GM18951 (cell line): Measurements from ENCODE around the gene ZAP70.

Experiments used
- POLR2A ChIP-seq: IDR thresholded peaks from 4 replicates; pipeline ENCODE4 v1.6.1; 2011; ENCODE audit warnings: mild to moderate bottlenecking; ENCODE audit not compliant: insufficient read length, insufficient read depth; ENCODE audit errors: extremely low read depth
- in situ Hi-C: fragments of 300-500 bp; cut with MboI; formaldehyde crosslinking; loops from one replicate; pipeline ENCODE4 v1.12.0; 2022; ENCODE audit warnings: low sequenced_read_pairs, mixed read lengths, inconsistent platforms; ENCODE audit not compliant: unreplicated experiment

Gene ZAP70

DNA sequence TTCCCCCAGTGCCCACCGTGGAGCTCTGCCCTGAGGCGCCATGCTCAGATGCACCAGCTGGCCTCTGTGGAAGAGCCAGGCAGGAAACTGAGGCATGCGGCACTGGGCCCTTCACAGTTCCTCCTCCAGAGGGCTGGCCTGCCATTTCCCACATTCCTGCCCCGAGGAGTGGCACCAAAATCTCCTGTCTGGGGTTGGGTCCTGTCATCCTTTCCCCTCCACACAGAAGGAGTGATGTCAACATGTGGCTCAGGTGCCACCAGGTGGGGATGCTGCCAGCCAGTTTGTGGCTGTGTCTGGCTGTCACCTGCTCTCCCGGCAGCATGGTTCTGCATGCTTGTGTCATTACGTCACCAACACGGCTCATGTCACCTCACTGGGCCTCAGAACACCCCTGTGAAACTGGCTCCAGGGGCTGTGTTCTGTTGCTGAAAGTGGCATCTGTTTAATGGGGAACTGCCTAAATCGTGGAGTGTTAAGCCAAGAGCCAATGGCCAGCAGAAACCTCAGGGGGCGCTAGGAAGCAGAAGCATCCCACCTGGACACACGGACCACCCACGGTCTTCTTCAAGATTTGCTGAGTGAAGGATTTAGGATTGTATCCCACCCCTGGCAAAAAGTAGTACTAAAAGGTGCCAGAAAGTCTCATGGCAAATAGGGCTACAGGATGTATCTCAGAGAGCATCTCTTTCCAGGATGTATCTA is 51.3 kb downstream of the ZAP70 start:
- in situ Hi-C loops = no loop called here
- no peak for TF ChIP-seq POLR2A

DNA sequence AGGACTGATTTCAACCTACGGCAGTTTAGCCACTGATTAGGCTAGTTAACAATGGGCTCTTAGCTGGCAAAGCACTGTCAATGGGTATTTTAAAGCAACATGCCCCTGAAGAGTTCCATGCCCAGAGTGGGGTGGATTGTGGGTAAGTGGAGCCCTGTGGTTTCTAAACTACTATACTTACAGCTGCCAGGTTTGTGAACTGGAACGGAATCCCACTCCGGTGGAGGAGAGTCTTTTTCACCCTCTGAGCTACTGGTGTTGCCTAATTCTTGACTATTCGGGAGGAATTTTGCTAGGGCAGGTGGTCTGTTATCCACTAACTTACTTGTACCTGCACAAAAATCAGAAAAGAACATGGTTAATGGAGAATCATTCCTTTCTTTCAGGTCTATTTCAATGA is 52.6 kb downstream of the ZAP70 start:
- in situ Hi-C loops = no loop called here
- no peak for TF ChIP-seq POLR2A

DNA sequence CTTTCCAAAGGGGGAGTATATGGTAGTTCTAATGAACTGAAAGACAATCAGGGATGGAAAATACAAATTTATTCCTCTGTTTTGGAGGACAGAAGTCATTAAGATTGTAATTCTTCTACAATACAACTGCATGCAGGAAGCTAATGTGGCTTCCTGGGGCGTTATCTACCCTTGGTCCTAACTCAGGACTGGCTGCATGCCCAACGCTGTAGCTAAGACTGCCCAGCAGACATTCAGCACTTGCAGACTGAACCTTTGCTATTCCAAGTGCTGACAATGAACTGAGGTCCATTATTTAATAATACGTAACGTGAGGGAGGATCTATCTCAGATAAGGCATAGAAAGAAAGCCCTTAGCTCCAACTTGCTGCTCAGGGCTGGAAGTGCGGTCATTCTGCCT is 53.2 kb downstream of the ZAP70 start:
- in situ Hi-C loops = no loop called here
- TF ChIP-seq POLR2A = no peak

DNA sequence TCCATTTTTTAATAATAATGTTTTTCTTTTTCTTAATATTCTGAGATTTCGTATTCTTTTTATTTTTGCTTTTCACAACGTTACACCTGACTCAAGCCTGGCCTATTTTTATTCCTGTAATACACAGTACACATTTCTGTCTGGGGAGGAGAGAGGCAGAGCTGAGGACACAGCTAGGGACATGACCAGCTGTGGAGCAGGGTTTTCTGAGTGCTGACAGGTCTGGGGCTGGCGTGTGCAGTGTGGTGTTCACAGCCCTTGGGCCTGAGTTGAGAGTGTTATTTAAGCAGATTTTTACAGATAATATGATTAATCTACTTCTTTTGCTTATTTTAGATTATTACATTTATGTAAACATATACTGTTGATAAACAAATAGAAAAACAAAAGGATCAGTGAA is 55.9 kb downstream of the ZAP70 start:
- in situ Hi-C loops = no loop called here
- no peak for TF ChIP-seq POLR2A

DNA sequence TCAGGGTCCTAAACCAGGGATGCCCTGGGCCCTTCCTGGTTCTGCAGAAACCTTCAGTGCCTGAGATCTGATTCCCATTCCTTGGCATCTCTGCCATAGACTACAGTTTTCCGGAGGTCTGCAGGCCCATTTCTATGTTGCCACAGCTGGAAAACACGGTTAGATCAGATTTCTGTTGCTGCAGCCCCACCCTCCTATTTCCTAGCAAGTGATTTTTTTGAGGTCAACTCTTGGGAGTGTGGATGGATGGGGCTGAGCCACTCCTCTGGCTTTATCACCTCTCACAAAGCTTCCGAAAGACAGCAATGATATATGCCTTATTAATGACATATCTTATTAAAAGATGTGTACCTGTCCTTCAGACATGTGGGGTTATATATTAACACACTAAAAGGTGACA is 56.3 kb downstream of the ZAP70 start:
- in situ Hi-C loops = no loop called here

DNA sequence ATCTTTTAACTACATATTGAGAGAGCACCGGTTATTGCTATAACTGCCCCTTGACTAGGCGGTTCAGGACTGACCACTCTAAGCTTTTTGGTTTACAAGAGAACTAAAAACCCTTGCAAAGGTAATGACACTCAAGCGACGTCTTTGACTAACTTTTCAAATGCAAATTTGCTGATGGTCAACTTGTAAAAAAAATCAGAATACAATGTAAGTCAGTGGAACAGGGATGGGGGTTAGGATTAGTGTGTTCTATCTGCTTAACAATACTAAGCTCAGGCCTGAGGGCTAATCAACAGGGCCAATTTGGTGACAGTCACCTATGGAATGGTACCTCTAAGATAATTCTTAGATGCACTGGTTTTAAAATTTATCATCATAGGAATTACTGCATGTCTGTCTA is 57.1 kb downstream of the ZAP70 start:
- no peak for TF ChIP-seq POLR2A
- in situ Hi-C loops = no loop called here

More for the DNA sequence above, 56.3 kb downstream of the ZAP70 start:
- TF ChIP-seq POLR2A = no peak

DNA sequence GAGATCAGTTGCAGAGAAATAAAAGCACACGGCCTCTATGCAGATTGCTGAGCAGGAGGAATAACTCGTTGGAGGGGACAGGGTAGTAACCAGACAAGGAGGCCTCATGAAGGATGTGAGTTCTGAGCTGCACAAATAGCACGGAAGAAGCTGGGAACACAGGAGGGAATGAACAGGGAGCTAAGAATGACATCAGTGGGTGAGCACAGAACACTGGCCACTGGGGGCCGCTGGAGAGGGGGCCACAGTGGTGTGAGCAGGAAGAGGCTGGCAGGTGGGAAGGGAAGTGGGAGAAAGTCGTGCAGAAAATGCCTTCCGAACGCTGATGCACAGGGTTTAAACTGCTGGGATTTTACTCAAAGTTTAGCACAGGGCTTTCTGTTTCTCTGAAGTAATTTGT is 61.0 kb downstream of the ZAP70 start:
- no peak for TF ChIP-seq POLR2A
- in situ Hi-C loops = no loop called here

DNA sequence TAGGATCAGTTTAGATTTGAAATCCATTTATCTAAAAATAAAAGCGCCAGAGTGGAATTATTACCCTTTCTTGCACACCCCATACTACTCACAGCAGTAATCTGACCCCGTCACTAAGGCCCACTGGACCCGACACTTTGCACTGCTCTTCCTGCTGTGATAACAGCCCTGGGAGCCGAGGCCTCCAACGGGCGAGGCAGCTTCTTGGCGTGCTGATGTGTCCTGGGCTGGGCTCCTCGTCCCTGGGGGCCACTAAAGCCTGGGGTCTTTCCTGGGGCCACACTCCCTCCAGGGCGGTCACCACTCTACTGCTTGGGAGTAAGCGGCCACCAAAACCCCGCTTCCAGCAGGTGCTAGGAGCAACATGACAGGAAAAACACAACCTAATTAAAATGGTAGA is 61.7 kb downstream of the ZAP70 start:
- in situ Hi-C loops = no loop called here
- TF ChIP-seq POLR2A = no peak

DNA sequence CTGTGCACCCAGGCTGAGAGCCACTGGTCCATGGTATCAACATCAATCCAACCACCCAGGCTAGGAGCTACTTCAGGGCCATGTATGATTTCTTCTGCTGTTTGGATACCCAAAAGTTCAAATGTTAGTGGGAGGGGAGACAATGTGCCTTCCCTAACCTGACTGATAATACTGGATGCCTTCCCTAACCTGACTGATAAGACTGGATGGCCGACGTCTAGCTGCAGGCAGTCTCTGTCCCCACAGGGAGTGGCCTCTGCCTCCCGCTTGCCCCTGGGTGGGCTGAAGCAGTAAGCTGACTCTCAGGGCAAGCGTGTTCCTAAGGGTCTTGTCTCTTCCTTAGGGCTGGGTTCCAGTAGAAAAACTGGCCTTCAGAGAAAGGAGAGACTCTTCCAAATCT is 65.8 kb downstream of the ZAP70 start:
- no peak for TF ChIP-seq POLR2A

DNA sequence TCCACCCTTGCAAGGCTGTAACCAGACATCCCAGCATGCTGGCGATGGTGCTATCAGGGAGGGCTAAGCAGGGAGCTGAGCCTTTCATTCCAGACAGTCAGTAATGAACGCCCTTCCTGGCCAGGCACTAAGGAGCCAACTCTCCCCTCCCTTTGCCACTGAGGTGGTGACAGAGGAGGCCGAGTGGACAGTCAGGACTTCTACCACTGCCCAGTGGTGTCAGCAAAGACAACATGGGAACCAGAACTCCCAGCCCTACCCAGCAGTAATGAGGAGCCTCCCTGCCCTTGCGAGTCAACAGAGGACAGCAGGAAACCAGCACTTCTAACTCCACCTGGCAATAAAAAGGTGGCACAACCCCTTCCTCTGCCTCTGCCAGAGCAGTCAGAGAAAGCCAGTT is 68.6 kb downstream of the ZAP70 start:
- in situ Hi-C loops = no loop called here
- TF ChIP-seq POLR2A = no peak

More for the DNA sequence above, 65.8 kb downstream of the ZAP70 start:
- in situ Hi-C loops = no loop called here

DNA sequence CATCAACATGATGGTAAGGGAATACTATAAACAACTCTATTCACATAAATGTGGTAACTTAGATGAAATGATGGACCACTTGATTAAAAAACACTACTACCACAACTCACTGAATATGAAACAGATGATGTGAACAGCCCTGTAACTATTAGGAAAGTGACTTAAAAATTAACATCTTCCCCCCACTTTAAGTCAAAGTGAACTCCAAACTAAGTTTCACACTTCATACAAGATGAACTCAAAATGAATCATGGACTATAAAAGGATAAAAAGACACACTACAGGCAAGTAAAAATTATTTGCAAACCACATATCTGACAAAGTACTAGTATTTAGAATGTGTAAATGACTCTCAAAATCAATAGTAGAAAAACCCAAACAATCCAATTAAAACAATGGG is 71.6 kb downstream of the ZAP70 start:
- in situ Hi-C loops = no loop called here
- TF ChIP-seq POLR2A = no peak

DNA sequence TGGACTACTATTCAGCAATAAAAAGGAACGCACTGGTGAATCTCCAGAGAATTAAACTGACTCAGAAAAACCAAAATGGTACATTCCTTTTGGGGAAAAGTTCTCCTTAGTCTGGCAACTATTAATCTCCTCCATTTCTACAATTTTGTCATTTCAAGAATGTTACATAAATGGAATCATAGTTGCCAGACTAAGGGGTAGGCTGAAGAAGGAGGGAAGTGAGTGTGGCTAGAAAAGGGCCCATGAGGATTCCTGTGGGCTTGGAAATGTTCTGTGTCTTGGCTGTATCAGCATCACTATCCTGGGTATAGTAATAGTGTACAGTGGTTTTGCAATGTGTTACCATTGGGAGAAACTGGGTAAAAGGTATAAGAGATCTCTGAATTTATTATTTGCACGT is 72.4 kb downstream of the ZAP70 start:
- no peak for TF ChIP-seq POLR2A
- in situ Hi-C loops = no loop called here

DNA sequence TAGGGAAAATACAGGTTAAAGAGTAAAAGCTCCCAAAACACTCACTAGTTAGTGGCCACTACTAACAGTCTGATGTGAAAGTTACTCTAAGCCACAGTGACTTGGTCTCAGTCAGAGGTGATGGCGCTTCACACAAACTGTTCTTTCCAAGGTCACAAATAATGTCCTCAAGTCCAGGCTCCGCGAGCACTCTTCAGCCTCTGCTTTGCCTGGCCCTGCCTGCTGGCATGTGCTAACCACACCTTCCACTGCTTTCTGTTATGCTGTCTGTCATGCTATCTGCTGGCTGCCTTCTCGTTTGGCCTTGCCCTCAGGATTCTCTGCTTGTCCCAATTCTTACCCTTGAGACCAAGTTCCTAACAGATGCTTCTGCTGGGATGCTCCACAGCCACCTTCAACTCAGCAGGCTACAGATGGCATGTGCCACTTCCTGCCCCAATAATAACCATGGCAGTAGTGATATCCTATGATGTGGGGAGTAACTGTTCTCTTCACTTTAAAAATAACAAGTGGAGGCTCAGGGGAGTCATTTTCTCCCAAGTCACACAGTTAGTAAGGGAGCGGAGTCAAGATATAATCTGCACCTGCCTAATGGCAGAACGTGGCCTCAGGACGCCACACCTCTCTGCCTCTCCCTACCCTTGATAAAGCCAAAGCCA is 75.7 kb downstream of the ZAP70 start:
- in situ Hi-C loops = no loop called here
- no peak for TF ChIP-seq POLR2A
